DOHH2 (cell line): ENCODE data around the gene TRMT2A.

ENCODE experiments used
- EZH2phosphoT487 ChIP-seq: fragments of 200-600 bp; sonication (generic); IDR thresholded peaks from 2 replicates; pipeline ENCODE4 v1.6.1; 2017; ENCODE audit warnings: borderline replicate concordance, mild to moderate bottlenecking, antibody characterized with exemption, low read length, moderate library complexity, mixed read lengths
- TF ChIP-seq, protein P1 (sequence below): fragments of 200-600 bp; sonication (generic); IDR thresholded peaks from one replicate; pipeline ENCODE4 v1.5.1; 2014; ENCODE audit warnings: antibody characterized with exemption, mild to moderate bottlenecking, low read depth, low read length; ENCODE audit not compliant: poor library complexity, severe bottlenecking

DNA sequence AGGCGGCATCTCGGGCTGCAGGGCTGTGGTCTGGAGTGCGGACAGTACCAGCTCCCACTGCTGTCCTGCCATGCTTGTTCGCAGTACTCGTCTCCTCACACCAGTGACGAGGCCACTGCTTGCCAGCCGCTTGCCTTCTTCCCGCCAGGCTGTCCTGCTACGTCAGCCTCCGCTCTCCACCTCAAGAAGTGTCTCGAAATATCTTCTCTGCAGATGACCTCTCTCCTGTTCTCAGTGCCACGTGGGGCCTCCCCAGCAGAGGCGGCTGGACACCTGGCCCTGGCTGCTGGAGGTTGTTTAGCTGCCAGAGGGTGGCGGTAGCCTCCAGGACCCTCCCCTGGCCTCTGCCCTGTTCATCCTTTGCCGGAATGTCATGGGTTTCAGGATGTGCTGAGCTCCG, 36.9 kb upstream of the TRMT2A start:
- TF ChIP-seq, protein P1, sequence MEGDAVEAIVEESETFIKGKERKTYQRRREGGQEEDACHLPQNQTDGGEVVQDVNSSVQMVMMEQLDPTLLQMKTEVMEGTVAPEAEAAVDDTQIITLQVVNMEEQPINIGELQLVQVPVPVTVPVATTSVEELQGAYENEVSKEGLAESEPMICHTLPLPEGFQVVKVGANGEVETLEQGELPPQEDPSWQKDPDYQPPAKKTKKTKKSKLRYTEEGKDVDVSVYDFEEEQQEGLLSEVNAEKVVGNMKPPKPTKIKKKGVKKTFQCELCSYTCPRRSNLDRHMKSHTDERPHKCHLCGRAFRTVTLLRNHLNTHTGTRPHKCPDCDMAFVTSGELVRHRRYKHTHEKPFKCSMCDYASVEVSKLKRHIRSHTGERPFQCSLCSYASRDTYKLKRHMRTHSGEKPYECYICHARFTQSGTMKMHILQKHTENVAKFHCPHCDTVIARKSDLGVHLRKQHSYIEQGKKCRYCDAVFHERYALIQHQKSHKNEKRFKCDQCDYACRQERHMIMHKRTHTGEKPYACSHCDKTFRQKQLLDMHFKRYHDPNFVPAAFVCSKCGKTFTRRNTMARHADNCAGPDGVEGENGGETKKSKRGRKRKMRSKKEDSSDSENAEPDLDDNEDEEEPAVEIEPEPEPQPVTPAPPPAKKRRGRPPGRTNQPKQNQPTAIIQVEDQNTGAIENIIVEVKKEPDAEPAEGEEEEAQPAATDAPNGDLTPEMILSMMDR: no peak
- no peak for TF ChIP-seq EZH2phosphoT487
